ENCODE results near the gene CACNA1C. TPM values are rescaled to one million over a fixed set of nuclear protein-coding genes. Genes with fewer than 3 reads are reported as not detected.

The CACNA1C gene
- total RNA-seq, 6 donors from 2014 or later = 5.2 to 45.1 (median 8.8) TPM

DNA sequence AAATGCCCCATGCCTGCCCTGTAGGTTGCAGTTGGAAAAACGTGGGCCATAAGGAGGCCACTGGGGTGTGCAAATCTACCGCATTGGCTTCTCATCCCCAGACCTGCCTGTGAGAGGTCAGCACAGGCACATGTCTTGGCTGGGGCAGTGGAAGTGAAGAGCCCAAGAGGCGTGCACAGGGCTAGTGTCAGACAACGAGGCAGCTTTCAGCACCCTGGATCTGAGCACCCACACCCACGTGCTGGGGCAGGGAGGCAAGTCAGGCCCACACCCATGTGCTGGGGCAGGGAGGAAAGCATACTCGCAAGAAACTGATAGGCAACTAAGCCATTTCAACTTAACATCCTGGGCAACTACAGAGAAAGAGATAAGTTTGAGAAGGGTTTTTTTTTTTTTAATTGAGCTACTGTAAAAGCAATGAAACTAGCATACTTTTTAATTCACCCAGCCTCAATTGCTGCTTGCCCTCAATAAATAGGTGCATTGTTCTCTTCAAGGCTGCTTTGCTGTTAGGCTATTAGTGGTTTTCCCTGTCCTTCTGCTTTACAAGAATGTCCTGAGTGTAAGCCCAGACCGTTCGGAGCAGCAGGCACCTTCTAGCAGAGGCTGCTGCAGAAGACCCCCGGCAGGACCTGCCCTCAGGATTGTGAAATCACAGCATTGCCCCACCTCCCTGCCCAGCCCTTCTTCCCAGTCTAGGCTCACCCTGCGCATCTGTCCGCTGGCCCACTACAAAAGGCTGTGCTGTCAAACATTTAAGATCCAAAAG lies 386.7 kb downstream of the CACNA1C start:
- DNase-seq (no peak), ATAC-seq (ENCODE audit: low FRiP score in 2 of 2) (peak in 1 of 2 donors; percentile 18)
- TF ChIP-seq POLR2AphosphoS5 (IDR thresholded peaks at IDR 0.05) (no peak), EP300 (IDR thresholded peaks at IDR 0.05) (no peak), POLR2A (IDR thresholded peaks at IDR 0.05) (no peak)
- TF ChIP-seq, protein P1, sequence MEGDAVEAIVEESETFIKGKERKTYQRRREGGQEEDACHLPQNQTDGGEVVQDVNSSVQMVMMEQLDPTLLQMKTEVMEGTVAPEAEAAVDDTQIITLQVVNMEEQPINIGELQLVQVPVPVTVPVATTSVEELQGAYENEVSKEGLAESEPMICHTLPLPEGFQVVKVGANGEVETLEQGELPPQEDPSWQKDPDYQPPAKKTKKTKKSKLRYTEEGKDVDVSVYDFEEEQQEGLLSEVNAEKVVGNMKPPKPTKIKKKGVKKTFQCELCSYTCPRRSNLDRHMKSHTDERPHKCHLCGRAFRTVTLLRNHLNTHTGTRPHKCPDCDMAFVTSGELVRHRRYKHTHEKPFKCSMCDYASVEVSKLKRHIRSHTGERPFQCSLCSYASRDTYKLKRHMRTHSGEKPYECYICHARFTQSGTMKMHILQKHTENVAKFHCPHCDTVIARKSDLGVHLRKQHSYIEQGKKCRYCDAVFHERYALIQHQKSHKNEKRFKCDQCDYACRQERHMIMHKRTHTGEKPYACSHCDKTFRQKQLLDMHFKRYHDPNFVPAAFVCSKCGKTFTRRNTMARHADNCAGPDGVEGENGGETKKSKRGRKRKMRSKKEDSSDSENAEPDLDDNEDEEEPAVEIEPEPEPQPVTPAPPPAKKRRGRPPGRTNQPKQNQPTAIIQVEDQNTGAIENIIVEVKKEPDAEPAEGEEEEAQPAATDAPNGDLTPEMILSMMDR (IDR thresholded peaks at IDR 0.05) = no peak

DNA sequence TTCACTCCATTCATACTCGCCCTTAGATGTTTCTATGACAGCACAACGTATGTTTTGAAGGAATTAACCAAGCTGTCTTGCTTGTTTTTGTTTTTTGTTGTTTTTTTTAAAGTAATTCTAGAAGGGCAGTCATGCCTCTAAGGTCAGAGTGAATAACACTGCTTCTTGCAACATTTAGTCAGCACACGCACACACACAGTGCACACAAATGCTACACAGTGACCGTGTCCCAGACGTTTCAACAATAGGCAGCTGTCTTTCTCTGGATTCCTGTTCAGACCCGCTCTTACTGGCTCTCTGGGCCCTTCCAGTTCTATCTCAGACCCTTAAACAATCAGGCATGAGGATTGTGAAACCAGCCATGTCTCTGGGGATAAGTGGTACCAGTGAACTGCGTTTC lies 391.0 kb downstream of the CACNA1C start:
- WGBS, 2 donors = 69 to 80% methylated on average over 7 of the region's 7 CpGs
- no peak for ATAC-seq (ENCODE audit: low FRiP score in 2 of 2)
- no peak for TF ChIP-seq EP300 (IDR thresholded peaks at IDR 0.05)
- TF ChIP-seq POLR2AphosphoS5 (IDR thresholded peaks at IDR 0.05) = no peak
- TF ChIP-seq, protein P1 (IDR thresholded peaks at IDR 0.05) = no peak
- TF ChIP-seq POLR2A (IDR thresholded peaks at IDR 0.05) = no peak

More for the DNA sequence above, 386.7 kb downstream of the CACNA1C start:
- no peaks in the 10 kb centered on the region for H3K9me3 ChIP-seq
- H3K4me1 ChIP-seq = no peaks in the 10 kb centered on the region
- H3K4me3 ChIP-seq = no peak overlapping the region
- 45 to 52% methylated on average over 11 of the region's 11 CpGs for WGBS, 2 donors
- H3K27ac ChIP-seq = no peak overlapping the region
- H3K27me3 ChIP-seq = no peaks in the 10 kb centered on the region
- no peaks in the 10 kb centered on the region for H3K36me3 ChIP-seq

DNA sequence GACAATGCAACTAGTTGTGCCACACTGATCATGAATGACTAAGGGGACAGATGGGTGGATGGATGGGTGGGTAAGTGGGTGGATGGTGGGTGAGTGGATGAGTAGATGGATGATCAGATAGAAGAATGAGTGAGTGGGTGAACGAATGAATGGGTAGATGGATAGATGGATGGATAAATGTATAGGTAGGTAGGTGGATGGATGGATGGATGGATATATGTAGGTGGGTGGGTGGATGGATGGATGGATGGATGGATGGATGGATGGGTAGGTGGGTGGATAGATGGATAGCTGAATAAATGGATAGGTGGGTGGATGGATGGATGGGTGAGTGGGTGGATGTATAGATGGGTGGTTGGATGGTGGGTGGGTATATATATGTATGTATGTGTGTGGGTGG lies 393.2 kb downstream of the CACNA1C start:
- H3K4me3 ChIP-seq = no peak overlapping the region
- no peak overlapping the region for H3K27ac ChIP-seq
- WGBS, 2 donors = 80 to 85% methylated on average over 1 of the region's 1 CpG
- no peaks in the 10 kb centered on the region for H3K9me3 ChIP-seq
- no peak for DNase-seq
- no peaks in the 10 kb centered on the region for H3K27me3 ChIP-seq
- no peak for ATAC-seq (ENCODE audit: low FRiP score in 2 of 2)
- TF ChIP-seq, protein P1 (IDR thresholded peaks at IDR 0.05) = no peak
- no peak for TF ChIP-seq EP300 (IDR thresholded peaks at IDR 0.05)
- TF ChIP-seq POLR2AphosphoS5 (IDR thresholded peaks at IDR 0.05) = no peak
- no peak for TF ChIP-seq POLR2A (IDR thresholded peaks at IDR 0.05)
- no peaks in the 10 kb centered on the region for H3K36me3 ChIP-seq
- no peaks in the 10 kb centered on the region for H3K4me1 ChIP-seq

More for the DNA sequence above, 391.0 kb downstream of the CACNA1C start:
- no peak overlapping the region for H3K4me3 ChIP-seq
- no peaks in the 10 kb centered on the region for H3K27me3 ChIP-seq
- H3K27ac ChIP-seq = no peak overlapping the region
- DNase-seq = no peak
- H3K9me3 ChIP-seq = no peaks in the 10 kb centered on the region
- no peaks in the 10 kb centered on the region for H3K36me3 ChIP-seq
- no peaks in the 10 kb centered on the region for H3K4me1 ChIP-seq

DNA sequence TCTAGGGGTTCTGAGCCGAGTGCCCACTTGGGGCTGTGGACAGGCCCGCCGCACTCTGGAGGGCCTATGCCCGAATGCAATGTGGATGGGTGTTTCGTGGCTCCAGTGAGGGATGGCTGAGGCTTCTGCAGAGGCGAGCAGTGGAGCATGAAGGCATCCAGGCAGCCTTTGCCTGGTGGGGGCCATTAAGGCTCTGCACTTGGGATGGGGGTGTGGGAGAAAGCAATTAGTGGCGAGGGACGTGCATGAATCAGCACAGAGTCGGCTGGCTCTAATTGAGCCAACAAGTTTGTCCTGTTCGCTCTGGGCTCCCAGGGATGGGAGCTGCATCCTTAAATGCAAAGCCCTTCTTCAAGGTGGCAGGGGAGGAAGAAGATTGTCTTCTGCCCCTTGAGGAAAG lies 395.1 kb downstream of the CACNA1C start:
- TF ChIP-seq POLR2A (IDR thresholded peaks at IDR 0.05) (no peak), EP300 (IDR thresholded peaks at IDR 0.05) (no peak), POLR2AphosphoS5 (IDR thresholded peaks at IDR 0.05) (no peak)
- TF ChIP-seq, protein P1 (IDR thresholded peaks at IDR 0.05) = no peak
- H3K27me3 ChIP-seq = no peaks in the 10 kb centered on the region
- no peaks in the 10 kb centered on the region for H3K4me1 ChIP-seq
- DNase-seq = no peak
- H3K4me3 ChIP-seq = no peak overlapping the region
- H3K36me3 ChIP-seq = no peaks in the 10 kb centered on the region
- H3K27ac ChIP-seq = no peak overlapping the region
- no peaks in the 10 kb centered on the region for H3K9me3 ChIP-seq
- WGBS, 2 donors = 84 to 87% methylated on average over 9 to 10 of the region's 10 CpGs
- peak in 1 of 2 donors; percentile 4 for ATAC-seq (ENCODE audit: low FRiP score in 2 of 2)

DNA sequence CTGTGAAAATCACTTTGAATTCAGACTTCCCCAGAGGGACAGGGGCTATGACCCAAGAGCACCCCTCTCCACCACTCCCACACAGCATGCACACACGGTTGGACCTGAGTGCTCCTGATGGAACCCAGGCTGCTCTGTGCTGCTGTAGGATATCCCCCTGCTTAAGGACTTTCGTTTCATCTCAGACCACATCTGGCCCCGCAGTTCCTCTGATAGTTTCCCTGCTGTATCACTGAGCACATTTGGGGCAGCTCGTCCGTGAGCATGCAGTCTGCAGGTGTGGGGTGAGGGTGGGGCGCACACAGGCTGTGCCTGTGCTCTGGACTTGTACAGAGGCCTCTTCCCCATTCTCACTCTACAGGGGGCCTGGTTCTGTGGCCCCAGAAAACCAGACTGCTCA lies 396.8 kb downstream of the CACNA1C start:
- Histone ChIP-seq H3K27me3 (no peaks in the 10 kb centered on the region), H3K27ac (no peak overlapping the region), H3K36me3 (no peaks in the 10 kb centered on the region), H3K4me3 (no peak overlapping the region), H3K9me3 (no peaks in the 10 kb centered on the region), H3K4me1 (no peaks in the 10 kb centered on the region)
- TF ChIP-seq POLR2AphosphoS5 (IDR thresholded peaks at IDR 0.05) (no peak), EP300 (IDR thresholded peaks at IDR 0.05) (no peak), POLR2A (IDR thresholded peaks at IDR 0.05) (no peak)
- TF ChIP-seq, protein P1 (IDR thresholded peaks at IDR 0.05) = no peak
- 69 to 75% methylated on average over 6 of the region's 6 CpGs for WGBS, 2 donors
- no peak for ATAC-seq (ENCODE audit: low FRiP score in 2 of 2)
- no peak for DNase-seq

Measured in upper lobe of left lung (tissue), 6 donors.